ENCODE measurements around the gene DCP1A.

- TF ChIP-seq CTCF (IDR thresholded peaks at IDR 0.05; ENCODE audit: low read depth, low read length) (no peak), EZH2phosphoT487 (IDR thresholded peaks at IDR 0.05; ENCODE audit: low read depth) (no peak)
These were observed 111.8 kb downstream of the DCP1A start for GRCh38 chr3:53235545-53235944.
